Esophagus muscularis mucosa (tissue), 3 donors: ENCODE data around the gene EYA2.

Experiments
- POLR2A ChIP-seq: fragments of 450-650 bp; IDR thresholded peaks from one replicate; pipeline ENCODE4 v1.6.1; 2017; ENCODE audit warnings: antibody characterized with exemption, moderate library complexity, mild to moderate bottlenecking, low read depth
- POLR2AphosphoS5 ChIP-seq, 2 donors: sonication (generic); formaldehyde crosslinking; IDR thresholded peaks; one replicate each; pipeline ENCODE4 v1.6.1; 2017; ENCODE audit warnings: antibody characterized with exemption in 2 of 2
- TF ChIP-seq, protein P1 (sequence below), 3 experiments: fragments of 200-600 bp in 2 of 3; fragments of 450-650 bp in 1 of 3; sonication (generic) in 2 of 3; IDR thresholded peaks; one replicate each; pipeline ENCODE4 v1.5.1; 2017 to 2019; ENCODE audit warnings: antibody characterized with exemption in 3 of 3, mild to moderate bottlenecking in 2 of 3, moderate library complexity in 1 of 3

DNA sequence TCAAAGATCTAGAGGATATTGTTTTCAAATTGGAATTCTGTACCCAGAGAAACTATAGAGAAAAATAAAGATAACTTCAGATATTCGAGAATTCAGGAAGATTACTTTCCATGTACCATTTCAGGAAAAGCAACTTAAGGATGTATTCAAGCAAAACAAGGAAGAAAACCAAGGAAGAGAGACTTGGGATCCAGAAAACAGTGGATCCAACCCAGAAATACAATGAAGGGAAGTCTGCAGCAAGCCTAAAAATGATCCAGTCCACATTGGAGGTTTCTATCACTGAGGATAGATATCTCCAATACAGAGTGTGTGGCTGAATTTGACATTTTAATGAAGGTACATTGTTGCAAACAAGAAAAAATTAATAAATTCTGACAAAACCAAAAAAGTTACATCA, 201.0 kb downstream of the EYA2 start:
- TF ChIP-seq, protein P1, sequence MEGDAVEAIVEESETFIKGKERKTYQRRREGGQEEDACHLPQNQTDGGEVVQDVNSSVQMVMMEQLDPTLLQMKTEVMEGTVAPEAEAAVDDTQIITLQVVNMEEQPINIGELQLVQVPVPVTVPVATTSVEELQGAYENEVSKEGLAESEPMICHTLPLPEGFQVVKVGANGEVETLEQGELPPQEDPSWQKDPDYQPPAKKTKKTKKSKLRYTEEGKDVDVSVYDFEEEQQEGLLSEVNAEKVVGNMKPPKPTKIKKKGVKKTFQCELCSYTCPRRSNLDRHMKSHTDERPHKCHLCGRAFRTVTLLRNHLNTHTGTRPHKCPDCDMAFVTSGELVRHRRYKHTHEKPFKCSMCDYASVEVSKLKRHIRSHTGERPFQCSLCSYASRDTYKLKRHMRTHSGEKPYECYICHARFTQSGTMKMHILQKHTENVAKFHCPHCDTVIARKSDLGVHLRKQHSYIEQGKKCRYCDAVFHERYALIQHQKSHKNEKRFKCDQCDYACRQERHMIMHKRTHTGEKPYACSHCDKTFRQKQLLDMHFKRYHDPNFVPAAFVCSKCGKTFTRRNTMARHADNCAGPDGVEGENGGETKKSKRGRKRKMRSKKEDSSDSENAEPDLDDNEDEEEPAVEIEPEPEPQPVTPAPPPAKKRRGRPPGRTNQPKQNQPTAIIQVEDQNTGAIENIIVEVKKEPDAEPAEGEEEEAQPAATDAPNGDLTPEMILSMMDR (IDR thresholded peaks at IDR 0.05), result no peak
- TF ChIP-seq POLR2A (no peak), POLR2AphosphoS5 (IDR thresholded peaks at IDR 0.05) (no peak)
